T-helper 1 cell (primary cell): Measurements from ENCODE around the gene ERO1B.
A peak's percentile ranks its signal among the peaks of the same experiment; 100 is the strongest.

Experiments
- DNase-seq, 5 donors: peaks; one replicate each; pipeline ENCODE4 v3.0.0-alpha.2; 2012 to 2020

Gene ERO1B

DNA sequence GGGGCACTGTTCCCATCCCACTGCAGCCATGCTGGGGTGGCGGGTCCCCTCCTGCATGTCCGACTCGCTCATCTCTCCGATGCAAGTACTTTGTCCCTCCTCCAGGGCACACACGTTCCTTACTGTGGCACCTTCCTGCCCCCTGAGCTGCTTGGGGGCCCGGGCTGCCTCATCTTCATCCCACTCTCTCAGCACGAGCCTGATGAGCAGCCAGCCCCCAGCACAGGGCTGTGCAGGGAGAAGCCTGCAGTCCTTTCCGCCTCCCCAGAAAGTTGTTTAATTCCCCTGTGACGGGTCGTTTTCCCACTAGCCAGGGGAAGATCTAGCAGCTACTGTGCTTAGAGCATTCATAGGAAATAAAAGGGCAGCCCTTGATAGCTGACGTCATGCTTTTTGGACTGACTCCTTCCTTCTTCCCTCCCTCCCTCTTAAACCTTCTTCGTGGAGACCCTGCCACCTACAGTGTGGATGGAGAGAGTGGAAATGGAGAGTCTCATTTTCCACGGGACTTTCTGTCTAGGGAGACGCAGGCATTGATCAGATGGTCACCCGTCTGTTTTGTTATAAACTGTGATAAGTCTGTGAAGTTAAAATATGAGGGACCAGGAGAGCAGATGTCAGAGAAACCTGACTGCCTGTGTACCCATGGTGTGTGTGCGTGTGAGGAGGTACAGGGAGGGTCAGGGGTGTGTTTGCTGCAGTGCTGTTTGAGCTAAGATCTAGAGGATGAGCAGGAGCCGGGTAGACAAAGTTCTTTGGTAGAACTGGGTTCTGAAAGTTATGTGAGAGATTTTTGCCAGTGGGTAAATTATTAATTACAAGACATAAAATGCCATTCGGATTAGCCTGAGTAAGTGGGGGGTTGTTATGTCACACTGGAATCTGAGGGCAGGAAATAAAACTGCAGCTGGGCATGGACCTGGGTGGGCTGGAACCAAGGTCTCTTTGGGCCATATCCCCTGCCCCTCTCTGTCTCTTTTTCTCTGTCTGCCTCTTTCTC, 105.1 kb downstream of the ERO1B start:
- no peak for DNase-seq

DNA sequence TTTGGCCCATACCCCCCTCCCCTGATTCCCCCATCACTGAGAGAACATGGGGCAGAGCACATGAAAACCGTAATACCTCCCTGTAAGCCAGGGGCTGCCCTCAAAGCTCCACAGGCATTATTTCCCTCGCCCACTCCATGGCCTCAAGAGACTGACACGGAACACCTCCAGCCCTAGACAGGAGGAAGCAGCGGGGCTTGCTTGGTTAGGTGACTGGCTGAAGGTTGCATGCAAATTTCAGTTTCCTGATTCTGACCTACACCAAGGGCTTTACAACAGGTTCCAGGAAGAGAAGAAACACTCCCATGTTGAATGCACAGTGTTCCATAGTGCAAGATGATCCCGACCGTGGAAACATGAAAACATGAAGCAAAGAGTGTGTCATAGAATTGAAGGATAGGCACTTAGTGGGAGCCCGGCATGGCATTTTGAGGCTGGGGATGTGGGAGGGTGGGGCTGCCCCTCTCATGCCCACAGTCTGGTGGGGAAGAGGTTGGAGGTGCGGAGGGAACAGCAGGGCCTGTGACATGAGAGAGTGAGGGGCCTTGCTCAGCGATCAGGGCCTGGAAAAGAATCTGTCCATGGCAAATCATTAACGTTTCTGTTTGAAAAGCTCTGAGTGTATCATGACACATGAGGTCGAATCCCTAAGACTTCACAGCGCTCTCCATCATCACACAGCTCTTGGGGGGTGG, 106.0 kb downstream of the ERO1B start:
- DNase-seq = no peak

DNA sequence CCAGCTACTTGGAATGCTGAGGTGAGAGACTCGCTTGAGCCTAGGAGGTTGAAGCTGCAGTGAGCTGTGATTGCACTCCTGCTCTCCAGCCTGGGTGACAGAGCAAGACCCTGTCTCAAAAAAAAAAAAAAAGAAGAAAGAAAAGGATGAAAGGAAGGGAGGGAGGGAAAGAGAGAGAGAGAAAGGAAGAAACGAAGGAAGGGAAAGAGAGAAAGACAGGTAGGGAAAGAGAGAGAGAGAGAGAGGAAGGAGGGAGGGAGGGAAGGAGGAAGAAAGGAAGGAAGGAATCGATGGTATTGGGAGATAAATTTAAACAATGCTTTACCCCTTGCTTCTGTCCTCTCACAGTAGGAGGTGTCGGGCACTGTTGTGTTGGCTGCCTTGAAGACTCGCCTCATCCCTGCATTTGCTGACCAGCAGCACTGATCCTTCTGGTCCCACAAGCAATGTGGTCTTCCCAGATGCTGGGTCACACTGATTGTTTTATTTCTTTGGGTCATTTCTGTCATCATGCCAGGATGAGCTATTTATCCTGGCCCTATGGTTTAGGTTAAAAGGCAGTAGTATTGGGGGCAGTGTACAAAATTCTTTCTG, 108.5 kb downstream of the ERO1B start:
- DNase-seq = no peak

DNA sequence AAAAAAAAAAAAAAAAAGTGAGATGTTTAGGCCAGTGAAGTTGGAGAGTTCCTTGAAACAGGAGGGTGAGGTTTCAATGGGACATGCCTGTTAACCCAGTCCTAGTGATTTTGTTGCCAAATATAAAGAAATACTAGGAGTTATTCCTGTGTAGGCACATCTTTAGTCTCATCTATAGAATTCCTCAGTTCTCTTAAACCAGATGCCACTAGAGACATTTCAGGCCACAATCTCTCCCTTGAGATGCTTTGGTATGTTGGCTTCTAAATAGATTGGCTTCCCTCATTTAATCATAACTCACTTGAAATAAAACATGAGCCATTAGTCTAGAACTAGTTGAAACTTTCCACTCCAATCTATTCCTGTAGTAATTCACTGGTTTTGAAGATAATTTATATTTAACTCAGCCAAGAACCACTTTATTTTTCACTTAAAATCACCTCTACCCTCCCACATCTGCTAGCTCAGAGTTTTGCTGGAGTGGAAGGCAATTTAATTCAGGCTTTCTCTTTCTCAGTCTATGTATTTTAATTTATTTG, 109.6 kb downstream of the ERO1B start:
- no peak for DNase-seq

DNA sequence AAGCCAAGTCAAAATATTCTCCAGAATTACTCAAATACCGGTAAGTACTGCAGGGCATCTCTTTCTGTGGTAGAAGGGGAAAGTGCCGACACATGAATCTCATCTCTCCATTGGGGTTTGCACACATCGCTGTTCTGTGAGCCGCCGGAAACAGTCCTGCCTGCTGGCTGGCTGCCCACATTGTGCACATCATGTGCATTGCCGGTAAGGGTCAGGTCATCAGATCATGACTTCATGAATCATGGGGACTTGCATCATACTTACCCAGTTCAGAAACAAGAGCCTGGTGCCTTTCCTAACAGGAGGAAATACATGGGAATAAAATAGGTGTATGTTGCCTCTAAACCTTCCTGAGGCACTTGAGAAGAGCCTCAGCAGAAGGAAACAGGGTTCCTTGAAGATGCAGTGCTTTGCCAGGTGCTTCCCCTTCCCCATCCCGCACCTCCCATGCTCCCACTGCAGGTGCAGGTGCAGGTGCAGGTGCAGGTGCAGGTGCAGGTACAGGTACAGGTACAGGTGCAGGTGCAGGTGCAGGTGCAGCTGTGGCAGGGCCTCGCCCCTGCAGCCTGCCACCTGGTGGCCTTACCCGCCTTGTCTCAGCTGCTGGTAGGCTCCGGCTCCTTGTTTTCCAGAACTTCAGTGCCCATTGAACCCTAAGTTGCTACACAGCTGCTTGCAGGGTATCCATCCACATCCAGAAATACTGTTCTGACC, 112.9 kb downstream of the ERO1B start:
- peak in 1 of 5 donors; percentile 23 for DNase-seq

DNA sequence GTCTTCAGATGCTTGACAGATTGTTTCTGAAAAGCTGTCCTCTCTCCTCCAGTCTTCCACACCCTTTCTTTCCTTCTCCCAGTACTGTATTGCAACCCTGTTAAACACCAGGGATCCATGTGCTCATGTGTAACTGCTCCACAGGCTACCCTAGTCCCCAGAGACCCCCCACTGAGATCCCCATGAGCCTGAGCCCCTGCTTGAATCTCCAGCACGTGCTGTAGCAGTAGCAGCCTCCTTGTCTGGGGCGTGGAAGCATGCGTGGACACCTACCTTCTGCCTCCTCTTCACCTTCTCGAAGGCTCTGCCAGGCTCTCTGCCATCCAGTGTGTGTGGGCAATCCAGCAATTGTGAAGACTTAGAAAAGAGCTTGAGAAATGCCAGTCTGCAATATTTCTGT, 114.2 kb downstream of the ERO1B start:
- no peak for DNase-seq

DNA sequence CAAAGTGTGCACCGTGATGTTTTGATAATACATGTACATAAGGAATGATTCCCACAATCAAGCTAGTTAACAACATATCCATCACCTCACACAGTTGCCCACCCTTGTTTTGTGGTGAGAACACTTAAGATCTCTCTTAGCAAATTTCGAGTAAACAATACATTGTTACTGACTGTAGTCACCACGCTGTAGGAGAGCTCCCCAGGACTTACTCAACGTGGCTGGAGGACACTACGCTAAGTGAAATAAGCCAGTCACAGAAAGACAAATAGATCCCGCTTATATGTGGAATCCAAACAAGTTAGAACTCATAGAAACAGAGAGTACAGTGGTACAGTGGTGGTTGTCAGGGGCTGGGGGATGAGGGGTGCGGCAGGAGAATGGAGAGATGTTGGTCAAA, 114.6 kb downstream of the ERO1B start:
- DNase-seq = no peak

DNA sequence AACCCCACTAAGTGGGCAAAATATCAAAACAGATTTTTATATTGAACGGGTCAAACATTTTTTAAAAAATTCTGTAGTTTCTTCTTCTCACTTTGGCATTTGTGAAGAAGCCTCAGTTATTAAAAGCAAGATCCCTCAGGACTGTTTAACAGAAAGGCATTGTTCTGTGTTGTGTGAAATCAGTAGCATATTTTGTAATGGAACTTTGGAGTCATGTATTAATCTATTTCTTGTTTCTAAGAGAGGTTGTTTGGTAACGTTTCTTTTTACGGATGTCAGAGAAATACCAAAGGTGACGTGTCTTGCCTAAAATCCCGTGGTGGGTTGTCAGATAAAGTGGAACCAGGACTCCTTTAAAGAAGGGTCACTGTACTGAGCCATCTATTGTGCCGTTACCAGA, 115.7 kb downstream of the ERO1B start:
- no peak for DNase-seq
